GM12878 (cell line): ENCODE results near the gene TDP1. TPM values are rescaled to one million over a fixed set of nuclear protein-coding genes. Genes with fewer than 3 reads are reported as not detected.

Source experiments
- ATAC-seq: fragments of 200-7000 bp; cut with Tn5 transposase; 3 replicates; pipeline ENCODE4 v1.9.1; 2020; ENCODE audit warnings: mild to moderate bottlenecking, moderate library complexity
- BruUV-seq: library from RNA; stranded (reverse); fragments of 400-500 nt; replicated peaks from 2 replicates; lab custom pipeline; 2021; lab: Mats Ljungman, UMichigan
- CTCF ChIA-PET: fragments of 300-600 bp; sonication (Branson Sonifier 250); formaldehyde crosslinking; extraction: SDS; loops from one replicate; lab custom pipeline; 2021; ENCODE audit warnings: inconsistent platforms; lab: Yijun Ruan, JAX
- POLR2A ChIA-PET: fragments of 350-600 bp; formaldehyde crosslinking; extraction: SDS; loops from one replicate; lab custom pipeline; 2021; ENCODE audit warnings: inconsistent platforms; lab: Charles Lee
- RAD21 ChIA-PET: fragments of 300-600 bp; sonication (Branson Sonifier 250); formaldehyde crosslinking; loops from one replicate; lab custom pipeline; 2023; ENCODE audit warnings: antibody characterized with exemption; ENCODE audit not compliant: unreplicated experiment; lab: Charles Lee
- SMC1A ChIA-PET: fragments of 300-600 bp; sonication (Branson Sonifier 250); formaldehyde crosslinking; loops from one replicate; lab custom pipeline; 2023; ENCODE audit not compliant: unreplicated experiment, uncharacterized antibody; lab: Charles Lee
- DNase-seq: peaks from one replicate; pipeline ENCODE4 v3.0.0-alpha.2; 2011; ENCODE audit warnings: low read depth, low spot score
- FAIRE-seq: peaks from 3 replicates; lab custom pipeline; 2011; peaks lifted over from hg19 to GRCh38; lab: Jason Lieb, UNC
- H2AFZ ChIP-seq: 2 replicates; pipeline ENCODE4 v1.6.0; 2011; ENCODE audit warnings: low read depth, low read length, control low read depth; ENCODE audit not compliant: control insufficient read depth
- H3K27ac ChIP-seq: 2 replicates; pipeline ENCODE4 v1.5.1; 2011; ENCODE audit warnings: control low read depth; ENCODE audit not compliant: control insufficient read depth, insufficient read depth
- H3K27me3 ChIP-seq, 2 experiments: replicated peaks in 1 of 2; 2 replicates each; pipeline versions ENCODE4 v1.6.0 to v1.6.1; 2011; ENCODE audit warnings: low read length in 1 of 2; ENCODE audit not compliant: control insufficient read depth in 2 of 2, insufficient read depth in 2 of 2
- H3K36me3 ChIP-seq, 2 experiments: 2 replicates each; pipeline ENCODE4 v1.5.1; 2011; ENCODE audit warnings: low read length in 1 of 2; ENCODE audit not compliant: control insufficient read depth in 2 of 2, insufficient read depth in 2 of 2
- H3K4me1 ChIP-seq: 2 replicates; pipeline ENCODE4 v1.6.1; 2011; ENCODE audit warnings: mild to moderate bottlenecking, low read length, moderate library complexity, mixed read lengths; ENCODE audit not compliant: control insufficient read depth, insufficient read depth
- H3K4me2 ChIP-seq: 2 replicates; pipeline ENCODE4 v1.6.0; 2011; ENCODE audit warnings: control low read depth; ENCODE audit not compliant: control insufficient read depth, insufficient read depth
- H3K4me3 ChIP-seq: fragments of 200-600 bp; sonication (generic); 2 replicates; pipeline ENCODE4 v1.5.1; 2016
- H3K79me2 ChIP-seq: 2 replicates; pipeline ENCODE4 v1.6.0; 2011; ENCODE audit warnings: low read length; ENCODE audit not compliant: control insufficient read depth, insufficient read depth
- H3K9ac ChIP-seq: 2 replicates; pipeline ENCODE4 v1.8.0; 2011; ENCODE audit warnings: low read length, control low read depth, mixed read lengths; ENCODE audit not compliant: control insufficient read depth, insufficient read depth
- H3K9me3 ChIP-seq: replicated peaks from 3 replicates; pipeline ENCODE4 v1.5.1; 2011; ENCODE audit warnings: mild to moderate bottlenecking, low read length; ENCODE audit not compliant: control insufficient read depth, insufficient read depth
- H4K20me1 ChIP-seq: 2 replicates; pipeline ENCODE4 v1.6.0; 2011; ENCODE audit not compliant: control insufficient read depth, insufficient read depth
- HDAC2 ChIP-seq: fragments of 200-600 bp; sonication (generic); IDR thresholded peaks from 2 replicates; pipeline ENCODE4 v1.6.1; 2017
- MEF2B ChIP-seq: fragments of 450-650 bp; IDR thresholded peaks from 2 replicates; pipeline ENCODE4 v1.6.1; 2018; ENCODE audit warnings: mild to moderate bottlenecking, moderate library complexity; ENCODE audit not compliant: partially characterized antibody, poor library complexity, severe bottlenecking
- NFIC ChIP-seq: IDR thresholded peaks from 2 replicates; pipeline ENCODE4 v1.6.1; 2012; ENCODE audit warnings: low read depth, mild to moderate bottlenecking, inconsistent platforms, low read length, moderate library complexity
- NRF1 ChIP-seq: conservative IDR thresholded peaks from 2 replicates; pipeline ENCODE4 v1.6.1; 2011; ENCODE audit warnings: mild to moderate bottlenecking, low read depth, low read length, improper control_type of control experiment
- SMARCA5 ChIP-seq: fragments of 450-650 bp; IDR thresholded peaks from 2 replicates; pipeline ENCODE4 v1.6.1; 2017; ENCODE audit warnings: mild to moderate bottlenecking
- ZBED1 ChIP-seq: IDR thresholded peaks from 2 replicates; pipeline ENCODE4 v1.6.1; 2016; ENCODE audit warnings: borderline replicate concordance
- ZNF384 ChIP-seq: IDR thresholded peaks from 2 replicates; pipeline ENCODE4 v1.6.1; 2012; ENCODE audit warnings: low read depth, mild to moderate bottlenecking, low read length, improper control_type of control experiment, borderline replicate concordance
- WGBS: methylation state at CpG from one replicate; pipeline ENCODE4 v1.1.6; 2016; ENCODE audit warnings: low lambda C conversion rate; ENCODE audit not compliant: insufficient replicate concordance, insufficient coverage; ENCODE audit errors: missing lambda C conversion rate; 5-methylcytosine and 5-hydroxymethylcytosine counted together
- in situ Hi-C: fragments of 300-500 bp; cut with MboI; formaldehyde crosslinking; loops from 9 replicates; pipeline ENCODE4 v1.14.3; 2018; ENCODE audit warnings: mixed read lengths
- intact Hi-C: fragments of 100-400 bp; cut with micrococcal nuclease; formaldehyde crosslinking; loops from one replicate; pipeline ENCODE4 v1.14.2; 2022; ENCODE audit not compliant: unreplicated experiment
- polyA plus RNA-seq, 11 experiments: library from polyadenylated mRNA; depleted of rRNA in 4 of 11; unstranded in 6 of 11; stranded (reverse) in 5 of 11; fragments of >200 nt; fragmentation: Nextera tagmentation in 4 of 11; fragmentation: Illumina TruSeq in 1 of 11; extraction: Ambion mirVana in 4 of 11; extraction: Trizol in 1 of 11; gene quantifications; 1 replicate in 1 of 11; 2 replicates in 10 of 11; pipeline versions ENCODE4 v1.2.1 to v1.2.3, GENCODE V29; 2011 to 2016; ENCODE audit warnings: inconsistent platforms in 2 of 11, missing spikeins in 2 of 11, low read depth in 1 of 11
- total RNA-seq, 4 experiments: library from RNA; depleted of rRNA in 3 of 4; stranded (reverse); fragments of >200 nt in 3 of 4; fragmentation: Illumina TruSeq in 1 of 4; extraction: Trizol in 1 of 4; gene quantifications; 2 replicates each; pipeline versions ENCODE4 v1.2.1 to v1.2.3, GENCODE V29; 2013 to 2021
- TF ChIP-seq, protein P1 (sequence below): fragments of 450-650 bp; IDR thresholded peaks from 2 replicates; pipeline ENCODE4 v1.6.1; 2017; ENCODE audit warnings: mild to moderate bottlenecking

Gene TDP1
- total and polyA plus RNA-seq, 10 of the 15 experiments (the other 5 are each of a cell fraction or from before 2014, with no cell fraction given) = 40.2 to 60.4 (median 54.1) TPM

- Histone ChIP-seq H3K27me3 (no peaks in the 10 kb centered on the region), H3K36me3 (peaks cover 5 to 15% of the 10 kb centered on the region in 2 experiments), H3K4me3 (no peak overlapping the region), H3K9me3 (no peaks in the 10 kb centered on the region), H4K20me1 (no peaks in the 10 kb centered on the region), H3K27ac (no peak overlapping the region), H3K9ac (no peak overlapping the region), H3K79me2 (no peaks in the 10 kb centered on the region), H2AFZ (no peak overlapping the region), H3K4me1 (peaks cover 7% of the 10 kb centered on the region), H3K4me2 (no peak overlapping the region)
- SMC1A ChIA-PET = no interaction called here
- intact Hi-C loops (no loop called here), in situ Hi-C loops (no loop called here)
- peak; percentile 75 for ATAC-seq
- BruUV-seq = no TSS peak
- FAIRE-seq = no peak
- peak; percentile 3 for DNase-seq
- RAD21 ChIA-PET = no interaction called here
- CTCF ChIA-PET = no interaction called here
- 50% methylated on average over 2 of the region's 2 CpGs for WGBS
- POLR2A ChIA-PET = no interaction called here
- TF ChIP-seq NRF1 (no peak), ZBED1 (no peak), MEF2B (peak; percentile 68), SMARCA5 (no peak)
Measured at GRCh38 chr14:90034156-90034555, 78.4 kb downstream of the TDP1 start.

DNA sequence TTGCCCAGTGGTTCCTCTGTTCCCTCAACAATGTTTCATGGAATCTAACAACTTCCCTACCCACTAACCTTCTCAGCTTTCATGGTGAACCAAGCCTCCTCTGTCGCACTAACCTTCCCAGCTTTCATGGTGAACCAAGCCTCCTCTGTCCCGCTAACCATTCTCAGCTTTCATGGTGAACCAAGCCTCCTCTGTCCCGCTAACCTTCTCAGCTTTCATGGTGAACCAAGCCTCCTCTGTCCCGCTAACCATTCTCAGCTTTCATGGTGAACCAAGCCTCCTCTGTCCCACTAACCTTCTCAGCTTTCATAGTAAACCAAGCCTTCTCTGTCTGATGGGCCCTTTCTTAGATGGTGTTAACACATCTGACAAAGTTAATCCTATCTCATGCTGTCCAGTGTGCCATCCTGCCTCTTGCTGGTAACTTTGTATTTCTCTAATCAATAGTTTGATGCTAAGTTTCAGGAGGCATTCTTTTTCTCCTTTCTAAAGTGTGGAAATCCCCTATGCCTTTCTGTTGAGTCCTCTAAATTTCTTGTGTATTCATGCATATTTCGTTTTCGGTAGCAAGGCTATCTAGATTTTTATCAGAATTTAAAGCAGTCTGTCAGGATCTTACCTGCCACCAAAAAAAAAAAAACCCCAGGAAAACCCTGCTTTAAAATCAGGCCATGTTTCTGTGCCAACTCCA is 79.3 kb downstream of the TDP1 start:
- DNase-seq = peak; percentile 16
- ChIA-PET POLR2A (no interaction called here), CTCF (no interaction called here), SMC1A (interaction anchor here (0.5 kb wide), 1 partner anchor 272 kb away, joined by 4 read pairs; no protein-coding TSS in a partner anchor), RAD21 (no interaction called here)
- no peaks in the 10 kb centered on the region for H3K9me3 ChIP-seq
- no peak for FAIRE-seq
- H4K20me1 ChIP-seq = no peaks in the 10 kb centered on the region
- H3K4me3 ChIP-seq = no peak overlapping the region
- H3K9ac ChIP-seq = no peak overlapping the region
- BruUV-seq = no TSS peak
- peak; percentile 75 for ATAC-seq
- H2AFZ ChIP-seq = no peak overlapping the region
- WGBS = 67% methylated on average over 6 of the region's 6 CpGs
- peaks cover 4 to 12% of the 10 kb centered on the region in 2 experiments for H3K36me3 ChIP-seq
- peak overlapping the region; percentile 39 for H3K27ac ChIP-seq
- H3K79me2 ChIP-seq = no peaks in the 10 kb centered on the region
- TF ChIP-seq NFIC = no peak
- TF ChIP-seq, protein P1, sequence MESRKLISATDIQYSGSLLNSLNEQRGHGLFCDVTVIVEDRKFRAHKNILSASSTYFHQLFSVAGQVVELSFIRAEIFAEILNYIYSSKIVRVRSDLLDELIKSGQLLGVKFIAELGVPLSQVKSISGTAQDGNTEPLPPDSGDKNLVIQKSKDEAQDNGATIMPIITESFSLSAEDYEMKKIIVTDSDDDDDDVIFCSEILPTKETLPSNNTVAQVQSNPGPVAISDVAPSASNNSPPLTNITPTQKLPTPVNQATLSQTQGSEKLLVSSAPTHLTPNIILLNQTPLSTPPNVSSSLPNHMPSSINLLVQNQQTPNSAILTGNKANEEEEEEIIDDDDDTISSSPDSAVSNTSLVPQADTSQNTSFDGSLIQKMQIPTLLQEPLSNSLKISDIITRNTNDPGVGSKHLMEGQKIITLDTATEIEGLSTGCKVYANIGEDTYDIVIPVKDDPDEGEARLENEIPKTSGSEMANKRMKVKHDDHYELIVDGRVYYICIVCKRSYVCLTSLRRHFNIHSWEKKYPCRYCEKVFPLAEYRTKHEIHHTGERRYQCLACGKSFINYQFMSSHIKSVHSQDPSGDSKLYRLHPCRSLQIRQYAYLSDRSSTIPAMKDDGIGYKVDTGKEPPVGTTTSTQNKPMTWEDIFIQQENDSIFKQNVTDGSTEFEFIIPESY = peak; percentile 74; the same call in 1 of the 2 replicates
- no peak for TF ChIP-seq ZNF384
- no peak for TF ChIP-seq HDAC2
- in situ Hi-C loops (no loop called here), intact Hi-C loops (no loop called here)
- no peaks in the 10 kb centered on the region for H3K27me3 ChIP-seq
- H3K4me1 ChIP-seq = peaks cover 7% of the 10 kb centered on the region
- no peak overlapping the region for H3K4me2 ChIP-seq
